Adrenal gland (tissue), 12 donors: Measurements from ENCODE around the gene EGFLAM. TPM values are rescaled to one million over a fixed set of nuclear protein-coding genes. Genes with fewer than 3 reads are reported as not detected.
A peak's percentile ranks its signal among the peaks of the same experiment; 100 is the strongest.

Experiments
- DNase-seq, 7 donors: peaks; one replicate each; pipeline ENCODE4 v3.0.0-alpha.2; 2019 to 2020
- H3K27ac ChIP-seq, 5 donors: fragments of 200-600 bp; sonication (generic) in 4 of 5; 1 replicate in 3 of 5; 2 replicates in 2 of 5; pipeline versions ENCODE4 v1.5.1 to v1.8.0; 2016 to 2020; ENCODE audit warnings: mild to moderate bottlenecking in 1 of 5
- H3K27me3 ChIP-seq: fragments of 200-600 bp; 2 replicates; pipeline ENCODE4 v1.8.0; 2021
- H3K36me3 ChIP-seq, 2 donors: fragments of 200-600 bp; replicated peaks in 1 of 2; 1 replicate in 1 of 2; 2 replicates in 1 of 2; pipeline versions ENCODE4 v1.5.1 to v1.8.0; 2018 to 2022
- H3K4me1 ChIP-seq, 2 donors: fragments of 200-600 bp; replicated peaks in 1 of 2; 1 replicate in 1 of 2; 2 replicates in 1 of 2; pipeline versions ENCODE4 v1.5.1 to v1.8.0; 2018 to 2021
- H3K4me3 ChIP-seq, 4 donors: fragments of 200-600 bp; sonication (generic) in 3 of 4; one replicate each; pipeline ENCODE4 v1.5.1; 2016 to 2018
- H3K9me3 ChIP-seq, 3 donors: fragments of 200-600 bp; sonication (generic) in 1 of 3; replicated peaks in 1 of 3; 1 replicate in 2 of 3; 2 replicates in 1 of 3; pipeline versions ENCODE4 v1.5.1 to v1.8.0; 2016 to 2021
- CTCF ChIP-seq, 6 experiments: fragments of 450-650 bp in 4 of 6; fragments of 200-600 bp in 2 of 6; sonication (generic) in 1 of 6; IDR thresholded peaks; 1 replicate in 5 of 6; 2 replicates in 1 of 6; pipeline versions ENCODE4 v1.5.1 to v1.8.0; 2016 to 2021; ENCODE audit warnings: antibody characterized with exemption in 6 of 6, mild to moderate bottlenecking in 2 of 6, moderate library complexity in 1 of 6
- POLR2A ChIP-seq, 2 donors: fragments of 450-650 bp; IDR thresholded peaks; one replicate each; pipeline ENCODE4 v1.6.1; 2017; ENCODE audit warnings: antibody characterized with exemption in 2 of 2, mild to moderate bottlenecking in 2 of 2, moderate library complexity in 1 of 2
- WGBS, 4 donors: extraction: QIAGEN DNeasy Blood & Tissue Kit in 2 of 4; methylation state at CpG; one replicate each; pipeline versions ENCODE4 v1.1.5 to v1.1.7; 2013 to 2017; 5-methylcytosine and 5-hydroxymethylcytosine counted together
- intact Hi-C, 2 donors: fragments of 100-400 bp; cut with DNase I; formaldehyde crosslinking; loops; one replicate each; pipeline versions ENCODE4 v1.14.1 to v1.15.0; 2022 to 2023
- polyA plus RNA-seq, 3 donors: library from polyadenylated mRNA; stranded (reverse); fragments of 200-250 nt in 2 of 3; fragments of 350-450 nt in 1 of 3; fragmentation: Illumina TruSeq in 1 of 3; extraction: RNeasy Lipid Tissue Mini Kit (QIAGEN cat#74804) in 1 of 3; gene quantifications; one replicate each; pipeline ENCODE4 v1.2.3, GENCODE V29; 2013 to 2014
- total RNA-seq, 9 donors: library from RNA; depleted of rRNA in 4 of 9; stranded (reverse); fragments of >200 nt in 4 of 9; fragments of 120-200 nt in 1 of 9; fragmentation: NEBNext Ultra II Directional in 1 of 9; extraction: Animal tissue kit (Norgen Biotek cat#: 25700) in 1 of 9; gene quantifications; one replicate each; pipeline versions ENCODE4 v1.1.0 to v1.2.4, GENCODE V29; 2013 to 2023
- donor health status: healthy with polysubstance abuse.
- donor health status: Bipolar disorder and iron deficiency.
- donor health status: DM: yes; HTN: yes; CAD: no.
- donor health status: DM: no; HTN: no; CAD: no.
- donor health status: DM: no; HTN: no; CAD: no.
- donor health status: DM: yes; HTN: yes; CAD: no.

Gene EGFLAM
- total and polyA plus RNA-seq, 12 donors = 4.4 to 29.0 (median 16.1) TPM

- no peak for TF ChIP-seq CTCF (IDR thresholded peaks at IDR 0.05)
- no peak for TF ChIP-seq POLR2A (IDR thresholded peaks at IDR 0.05)
- Histone ChIP-seq H3K9me3 (no peaks in the 10 kb centered on the region), H3K36me3 (no peaks in the 10 kb centered on the region), H3K27me3 (no peaks in the 10 kb centered on the region), H3K4me1 (no peaks in the 10 kb centered on the region), H3K27ac (no peak overlapping the region), H3K4me3 (no peak overlapping the region)
- intact Hi-C loops = no loop called here
- WGBS, 4 donors = 68 to 86% (median 82%) methylated on average over 3 of the region's 3 CpGs
- no peak for DNase-seq
Measured at GRCh38 chr5:38319491-38319890, 61.1 kb downstream of the EGFLAM start.

- intact Hi-C loops = no loop called here
- Histone ChIP-seq H3K4me3 (no peak overlapping the region), H3K27ac (no peak overlapping the region), H3K36me3 (no peaks in the 10 kb centered on the region), H3K27me3 (no peaks in the 10 kb centered on the region), H3K9me3 (no peaks in the 10 kb centered on the region), H3K4me1 (no peaks in the 10 kb centered on the region)
- DNase-seq = no peak
- 79 to 96% (median 84%) methylated on average over 5 to 7 of the region's 7 CpGs for WGBS, 4 donors
- TF ChIP-seq CTCF (IDR thresholded peaks at IDR 0.05) = no peak
- TF ChIP-seq POLR2A (IDR thresholded peaks at IDR 0.05) = no peak
Measured at GRCh38 chr5:38321978-38322377, 63.6 kb downstream of the EGFLAM start.

- WGBS, 4 donors = 71 to 87% (median 84%) methylated on average over 9 of the region's 9 CpGs
- Histone ChIP-seq H3K4me1 (no peaks in the 10 kb centered on the region), H3K4me3 (no peak overlapping the region), H3K27me3 (no peaks in the 10 kb centered on the region), H3K9me3 (no peaks in the 10 kb centered on the region), H3K27ac (no peak overlapping the region), H3K36me3 (no peaks in the 10 kb centered on the region)
- intact Hi-C loops = no loop called here
- no peak for TF ChIP-seq CTCF (IDR thresholded peaks at IDR 0.05)
- TF ChIP-seq POLR2A (IDR thresholded peaks at IDR 0.05) = no peak
- peak in 1 of 7 donors; percentile 17 for DNase-seq
Measured at GRCh38 chr5:38323645-38324295, 65.4 kb downstream of the EGFLAM start.

- H3K27ac ChIP-seq = no peak overlapping the region
- intact Hi-C loops = no loop called here
- H3K27me3 ChIP-seq = no peaks in the 10 kb centered on the region
- DNase-seq = no peak
- H3K9me3 ChIP-seq = no peaks in the 10 kb centered on the region
- H3K36me3 ChIP-seq = no peaks in the 10 kb centered on the region
- TF ChIP-seq CTCF (IDR thresholded peaks at IDR 0.05) (no peak), POLR2A (IDR thresholded peaks at IDR 0.05) (no peak)
- 78 to 83% (median 79%) methylated on average over 5 of the region's 5 CpGs for WGBS, 4 donors
- H3K4me3 ChIP-seq = no peak overlapping the region
- no peaks in the 10 kb centered on the region for H3K4me1 ChIP-seq
Measured at GRCh38 chr5:38329132-38329715, 70.9 kb downstream of the EGFLAM start.
